ENCODE results near the gene ZIM2. TPM values are rescaled to one million over a fixed set of nuclear protein-coding genes. Genes with fewer than 3 reads are reported as not detected.

The ZIM2 gene
- total RNA-seq, 1 experiment from 2014 or later, result not detected

GRCh38 chr19:56848166-56848565 lies 7.6 kb upstream of the ZIM2 start:
- H3K4me1 Mint-ChIP-seq, result no peaks in the 10 kb centered on the region
- DNase-seq (ENCODE audit: low spot score), result no peak
- H3K4me3 Mint-ChIP-seq, result no peak overlapping the region
- H3K27ac Mint-ChIP-seq, result no peak overlapping the region
- ChIA-PET CTCF (no interaction called here), POLR2A (no interaction called here)
- no peak for TF ChIP-seq GRHL2 (CRISPR knock-in tag; IDR thresholded peaks at IDR 0.05; ENCODE audit: insufficient replicate concordance, severe bottlenecking)
- no peak for TF ChIP-seq SMAD4 (CRISPR knock-in tag; IDR thresholded peaks at IDR 0.05)
- TF ChIP-seq, protein P1, sequence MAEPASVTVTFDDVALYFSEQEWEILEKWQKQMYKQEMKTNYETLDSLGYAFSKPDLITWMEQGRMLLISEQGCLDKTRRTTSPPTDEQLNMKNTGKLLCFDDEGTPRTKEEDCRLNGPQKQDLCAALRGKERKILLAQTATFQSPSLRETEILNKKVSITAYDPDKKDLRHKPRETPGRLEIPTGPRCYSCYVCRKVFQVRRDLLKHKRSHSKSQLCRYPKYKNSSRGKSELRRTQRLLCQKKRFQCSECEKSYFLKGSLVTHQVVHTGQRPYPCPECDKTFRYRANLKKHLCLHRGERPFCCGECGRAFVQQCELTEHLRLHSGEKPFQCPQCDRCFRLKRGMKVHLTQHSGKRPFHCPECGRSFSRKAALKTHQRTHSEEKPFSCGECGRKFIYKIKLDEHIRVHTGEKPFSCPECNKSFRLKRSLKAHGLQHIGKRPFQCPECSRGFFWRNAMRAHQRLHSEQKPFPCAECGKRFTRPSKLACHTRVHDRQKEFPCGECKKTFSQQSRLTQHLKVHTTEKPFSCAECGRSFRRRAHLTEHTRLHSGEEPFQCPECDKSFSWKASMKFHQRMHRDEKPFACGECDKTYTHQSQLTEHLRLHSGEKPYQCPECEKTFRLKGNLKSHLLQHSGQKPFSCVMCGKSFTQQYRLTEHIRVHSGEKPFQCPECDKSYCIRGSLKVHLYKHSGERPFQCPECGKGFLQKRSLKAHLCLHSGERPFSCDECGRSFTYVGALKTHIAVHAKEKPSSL (CRISPR knock-in tag; conservative IDR thresholded peaks at IDR 0.05), result no peak
- no peak for TF ChIP-seq SOX15 (CRISPR knock-in tag; IDR thresholded peaks at IDR 0.05)
- no peak for TF ChIP-seq ATF1 (CRISPR knock-in tag; IDR thresholded peaks at IDR 0.05)
- no peak for TF ChIP-seq FOXJ3 (CRISPR knock-in tag; IDR thresholded peaks at IDR 0.05; ENCODE audit: borderline replicate concordance)
- TF ChIP-seq, protein P2, sequence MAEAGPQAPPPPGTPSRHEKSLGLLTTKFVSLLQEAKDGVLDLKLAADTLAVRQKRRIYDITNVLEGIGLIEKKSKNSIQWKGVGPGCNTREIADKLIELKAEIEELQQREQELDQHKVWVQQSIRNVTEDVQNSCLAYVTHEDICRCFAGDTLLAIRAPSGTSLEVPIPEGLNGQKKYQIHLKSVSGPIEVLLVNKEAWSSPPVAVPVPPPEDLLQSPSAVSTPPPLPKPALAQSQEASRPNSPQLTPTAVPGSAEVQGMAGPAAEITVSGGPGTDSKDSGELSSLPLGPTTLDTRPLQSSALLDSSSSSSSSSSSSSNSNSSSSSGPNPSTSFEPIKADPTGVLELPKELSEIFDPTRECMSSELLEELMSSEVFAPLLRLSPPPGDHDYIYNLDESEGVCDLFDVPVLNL (CRISPR knock-in tag; IDR thresholded peaks at IDR 0.05; ENCODE audit: borderline replicate concordance, low read depth), result no peak
- TF ChIP-seq CREB1 (CRISPR knock-in tag; IDR thresholded peaks at IDR 0.05), result no peak
- TF ChIP-seq NFATC4 (CRISPR knock-in tag; IDR thresholded peaks at IDR 0.05), result no peak
- no peak for TF ChIP-seq ZNF121 (CRISPR knock-in tag; IDR thresholded peaks at IDR 0.05)
- TF ChIP-seq JAZF1 (CRISPR knock-in tag; IDR thresholded peaks at IDR 0.05), result no peak
- no peak for TF ChIP-seq NR2C2 (CRISPR knock-in tag; IDR thresholded peaks at IDR 0.05)
- no peak for TF ChIP-seq FOXP4 (CRISPR knock-in tag; IDR thresholded peaks at IDR 0.05)
- no peak for TF ChIP-seq ZNF423 (CRISPR knock-in tag; IDR thresholded peaks at IDR 0.05)
- H3K27me3 Mint-ChIP-seq (ENCODE audit: low read depth), result peaks cover 6% of the 10 kb centered on the region; the same call in 1 of the 2 replicates
- peaks cover 72% of the 10 kb centered on the region for H3K9me3 Mint-ChIP-seq
- ATAC-seq, result no peak
- peaks cover 58% of the 10 kb centered on the region for H3K36me3 Mint-ChIP-seq

- Mint-ChIP-seq H3K27me3 (ENCODE audit: low read depth) (peaks cover 11% of the 10 kb centered on the region), H3K27ac (no peak overlapping the region), H3K36me3 (peaks cover 41% of the 10 kb centered on the region), H3K4me1 (no peaks in the 10 kb centered on the region), H3K9me3 (peaks cover 37% of the 10 kb centered on the region), H3K4me3 (no peak overlapping the region)
- TF ChIP-seq JAZF1 (CRISPR knock-in tag; IDR thresholded peaks at IDR 0.05) (no peak), IRF1 (CRISPR knock-in tag; IDR thresholded peaks at IDR 0.05) (no peak), RELA (CRISPR knock-in tag; IDR thresholded peaks at IDR 0.05; ENCODE audit: borderline replicate concordance) (no peak), RORB (CRISPR knock-in tag; IDR thresholded peaks at IDR 0.05) (no peak), ZNF138 (CRISPR knock-in tag; conservative IDR thresholded peaks at IDR 0.05) (no peak), NFATC4 (CRISPR knock-in tag; IDR thresholded peaks at IDR 0.05) (no peak), NR1H2 (CRISPR knock-in tag; IDR thresholded peaks at IDR 0.05) (no peak), GRHL2 (CRISPR knock-in tag; IDR thresholded peaks at IDR 0.05; ENCODE audit: insufficient replicate concordance, severe bottlenecking) (no peak), SMAD3 (CRISPR knock-in tag; IDR thresholded peaks at IDR 0.05; ENCODE audit: borderline replicate concordance) (no peak), IRF2 (CRISPR knock-in tag; IDR thresholded peaks at IDR 0.05; ENCODE audit: borderline replicate concordance, low read depth) (no peak), TCF7 (CRISPR knock-in tag; IDR thresholded peaks at IDR 0.05; ENCODE audit: low read depth) (no peak), ESRRA (CRISPR knock-in tag; IDR thresholded peaks at IDR 0.05; ENCODE audit: borderline replicate concordance) (no peak)
- TF ChIP-seq, protein P3, sequence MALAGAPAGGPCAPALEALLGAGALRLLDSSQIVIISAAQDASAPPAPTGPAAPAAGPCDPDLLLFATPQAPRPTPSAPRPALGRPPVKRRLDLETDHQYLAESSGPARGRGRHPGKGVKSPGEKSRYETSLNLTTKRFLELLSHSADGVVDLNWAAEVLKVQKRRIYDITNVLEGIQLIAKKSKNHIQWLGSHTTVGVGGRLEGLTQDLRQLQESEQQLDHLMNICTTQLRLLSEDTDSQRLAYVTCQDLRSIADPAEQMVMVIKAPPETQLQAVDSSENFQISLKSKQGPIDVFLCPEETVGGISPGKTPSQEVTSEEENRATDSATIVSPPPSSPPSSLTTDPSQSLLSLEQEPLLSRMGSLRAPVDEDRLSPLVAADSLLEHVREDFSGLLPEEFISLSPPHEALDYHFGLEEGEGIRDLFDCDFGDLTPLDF (CRISPR knock-in tag; IDR thresholded peaks at IDR 0.05), result no peak
- TF ChIP-seq, protein P4, sequence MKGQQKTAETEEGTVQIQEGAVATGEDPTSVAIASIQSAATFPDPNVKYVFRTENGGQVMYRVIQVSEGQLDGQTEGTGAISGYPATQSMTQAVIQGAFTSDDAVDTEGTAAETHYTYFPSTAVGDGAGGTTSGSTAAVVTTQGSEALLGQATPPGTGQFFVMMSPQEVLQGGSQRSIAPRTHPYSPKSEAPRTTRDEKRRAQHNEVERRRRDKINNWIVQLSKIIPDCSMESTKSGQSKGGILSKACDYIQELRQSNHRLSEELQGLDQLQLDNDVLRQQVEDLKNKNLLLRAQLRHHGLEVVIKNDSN (CRISPR knock-in tag; IDR thresholded peaks at IDR 0.05), result no peak
- TF ChIP-seq, protein P1 (CRISPR knock-in tag; conservative IDR thresholded peaks at IDR 0.05), result no peak
- CTCF ChIA-PET, result no interaction called here
- ATAC-seq (no peak), DNase-seq (ENCODE audit: low spot score) (no peak)
- POLR2A ChIA-PET, result no interaction called here
Observed at GRCh38 chr19:56842412-56842811, 1.9 kb upstream of the ZIM2 start.
